MM.1S (cell line): ENCODE data around the gene GPHN.

Experiments
- DNase-seq: peaks from one replicate; pipeline ENCODE4 v3.0.0-alpha.2; 2015
- H2AFZ ChIP-seq: fragments of 300-600 bp; sonication (generic); 2 replicates; pipeline ENCODE4 v1.6.0; 2016; ENCODE audit warnings: antibody characterized with exemption, low read length
- H3F3A ChIP-seq: fragments of 300-600 bp; sonication (generic); 2 replicates; pipeline ENCODE4 v1.6.1; 2016; ENCODE audit warnings: mild to moderate bottlenecking, antibody characterized with exemption, low read length, moderate library complexity, mixed read lengths; ENCODE audit not compliant: insufficient read depth
- H3K27ac ChIP-seq: fragments of 300-600 bp; sonication (generic); 2 replicates; pipeline ENCODE4 v1.5.1; 2016; ENCODE audit warnings: mild to moderate bottlenecking, low read length
- H3K27me3 ChIP-seq: fragments of 300-600 bp; sonication (generic); replicated peaks from 2 replicates; pipeline ENCODE4 v1.6.0; 2016; ENCODE audit warnings: low read length; ENCODE audit not compliant: insufficient read depth
- H3K36me3 ChIP-seq: fragments of 300-600 bp; sonication (generic); replicated peaks from 2 replicates; pipeline ENCODE4 v1.6.1; 2016; ENCODE audit warnings: mild to moderate bottlenecking, low read length, mixed read lengths; ENCODE audit not compliant: insufficient read depth
- H3K4me1 ChIP-seq: fragments of 300-600 bp; sonication (generic); 2 replicates; pipeline ENCODE4 v1.6.1; 2016; ENCODE audit warnings: low read length, mixed read lengths
- H3K4me2 ChIP-seq: fragments of 300-600 bp; sonication (generic); 2 replicates; pipeline ENCODE4 v1.6.0; 2016; ENCODE audit warnings: low read depth, low read length
- H3K4me3 ChIP-seq: fragments of 300-600 bp; sonication (generic); 2 replicates; pipeline ENCODE4 v1.5.1; 2016; ENCODE audit warnings: low read length, mixed read lengths
- H3K79me2 ChIP-seq: fragments of 300-600 bp; sonication (generic); 2 replicates; pipeline ENCODE4 v1.6.1; 2016; ENCODE audit warnings: mixed run types, low read length, mixed read lengths
- H3K9ac ChIP-seq: fragments of 300-600 bp; sonication (generic); 2 replicates; pipeline ENCODE4 v1.6.1; 2016; ENCODE audit warnings: low read length, mixed read lengths
- H3K9me2 ChIP-seq: fragments of 300-600 bp; sonication (generic); replicated peaks from 2 replicates; pipeline ENCODE4 v1.6.1; 2016; ENCODE audit warnings: mild to moderate bottlenecking, low read length, mixed read lengths; ENCODE audit not compliant: insufficient read depth
- H3K9me3 ChIP-seq: fragments of 300-600 bp; sonication (generic); replicated peaks from 2 replicates; pipeline ENCODE4 v1.6.1; 2016; ENCODE audit warnings: mild to moderate bottlenecking, low read length, mixed read lengths; ENCODE audit not compliant: insufficient read depth
- H4K20me1 ChIP-seq: fragments of 300-600 bp; sonication (generic); 2 replicates; pipeline ENCODE4 v1.6.1; 2016; ENCODE audit warnings: mild to moderate bottlenecking, low read length, moderate library complexity, mixed read lengths; ENCODE audit not compliant: insufficient read depth
- EZH2 ChIP-seq: fragments of 300-600 bp; sonication (generic); optimal IDR thresholded peaks from 2 replicates; pipeline ENCODE3; 2017; ENCODE audit warnings: low read depth, mild to moderate bottlenecking, antibody characterized with exemption, low read length, mixed read lengths
- EZH2phosphoT487 ChIP-seq: fragments of 300-600 bp; sonication (generic); IDR thresholded peaks from 2 replicates; pipeline ENCODE4 v1.6.1; 2018; ENCODE audit warnings: antibody characterized with exemption, low read length
- TF ChIP-seq, protein P1 (sequence below): fragments of 300-600 bp; sonication (generic); IDR thresholded peaks from 2 replicates; pipeline ENCODE4 v1.5.1; 2016; ENCODE audit warnings: antibody characterized with exemption, low read length, mixed read lengths

GPHN gene

DNA sequence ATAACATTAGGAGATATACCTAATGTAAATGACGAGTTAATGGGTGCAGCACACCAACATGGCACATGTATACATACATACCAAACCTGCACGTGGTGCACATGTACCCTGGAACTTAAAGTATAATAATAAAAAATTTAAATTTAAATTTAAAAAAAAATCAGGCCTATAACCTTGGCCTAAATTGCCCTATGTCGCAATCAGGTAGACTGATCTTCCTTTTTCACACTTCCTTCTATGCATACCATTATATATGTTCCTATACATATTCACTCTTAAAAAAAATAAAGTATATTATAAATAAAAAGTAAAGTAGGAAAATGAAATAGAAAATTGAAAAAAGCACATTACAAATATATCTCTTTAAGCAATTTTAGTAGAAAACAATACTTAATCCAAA, 563.6 kb downstream of the GPHN start:
- no peaks in the 10 kb centered on the region for H3K79me2 ChIP-seq
- no peaks in the 10 kb centered on the region for H3K36me3 ChIP-seq
- no peaks in the 10 kb centered on the region for H3K9me3 ChIP-seq
- no peaks in the 10 kb centered on the region for H3K27me3 ChIP-seq
- no peak overlapping the region for H3K27ac ChIP-seq
- H3K4me2 ChIP-seq: no peak overlapping the region
- H2AFZ ChIP-seq: no peak overlapping the region
- DNase-seq: no peak
- H3K9ac ChIP-seq: no peak overlapping the region
- no peaks in the 10 kb centered on the region for H4K20me1 ChIP-seq
- H3K4me3 ChIP-seq: no peak overlapping the region
- H3F3A ChIP-seq: no peaks in the 10 kb centered on the region
- TF ChIP-seq EZH2: no peak
- TF ChIP-seq EZH2phosphoT487: no peak
- TF ChIP-seq, protein P1, sequence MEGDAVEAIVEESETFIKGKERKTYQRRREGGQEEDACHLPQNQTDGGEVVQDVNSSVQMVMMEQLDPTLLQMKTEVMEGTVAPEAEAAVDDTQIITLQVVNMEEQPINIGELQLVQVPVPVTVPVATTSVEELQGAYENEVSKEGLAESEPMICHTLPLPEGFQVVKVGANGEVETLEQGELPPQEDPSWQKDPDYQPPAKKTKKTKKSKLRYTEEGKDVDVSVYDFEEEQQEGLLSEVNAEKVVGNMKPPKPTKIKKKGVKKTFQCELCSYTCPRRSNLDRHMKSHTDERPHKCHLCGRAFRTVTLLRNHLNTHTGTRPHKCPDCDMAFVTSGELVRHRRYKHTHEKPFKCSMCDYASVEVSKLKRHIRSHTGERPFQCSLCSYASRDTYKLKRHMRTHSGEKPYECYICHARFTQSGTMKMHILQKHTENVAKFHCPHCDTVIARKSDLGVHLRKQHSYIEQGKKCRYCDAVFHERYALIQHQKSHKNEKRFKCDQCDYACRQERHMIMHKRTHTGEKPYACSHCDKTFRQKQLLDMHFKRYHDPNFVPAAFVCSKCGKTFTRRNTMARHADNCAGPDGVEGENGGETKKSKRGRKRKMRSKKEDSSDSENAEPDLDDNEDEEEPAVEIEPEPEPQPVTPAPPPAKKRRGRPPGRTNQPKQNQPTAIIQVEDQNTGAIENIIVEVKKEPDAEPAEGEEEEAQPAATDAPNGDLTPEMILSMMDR: no peak
- no peaks in the 10 kb centered on the region for H3K4me1 ChIP-seq
- no peaks in the 10 kb centered on the region for H3K9me2 ChIP-seq

DNA sequence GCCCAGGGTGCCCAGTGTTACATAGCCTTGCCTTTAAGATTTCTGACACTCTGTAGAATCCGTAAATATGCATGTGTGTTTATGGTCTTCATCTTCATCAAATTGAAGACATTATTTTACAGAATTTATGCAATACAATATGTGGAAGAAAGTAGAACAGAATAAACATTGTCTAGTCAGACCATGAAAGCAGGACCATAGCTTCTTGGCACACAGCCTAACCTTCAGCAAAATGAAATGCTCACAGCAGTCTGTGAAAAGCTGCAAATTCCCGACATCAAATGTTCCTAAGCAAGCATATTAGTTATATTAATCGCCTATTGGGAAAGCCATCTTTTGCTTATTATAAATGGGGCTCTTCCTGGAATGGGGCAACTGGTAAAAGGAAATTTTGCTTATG, 570.0 kb downstream of the GPHN start:
- H3K9me2 ChIP-seq: no peaks in the 10 kb centered on the region
- H3K4me2 ChIP-seq: no peak overlapping the region
- no peak overlapping the region for H2AFZ ChIP-seq
- no peak for DNase-seq
- H3K27me3 ChIP-seq: no peaks in the 10 kb centered on the region
- no peaks in the 10 kb centered on the region for H3K36me3 ChIP-seq
- H3K4me3 ChIP-seq: no peak overlapping the region
- no peaks in the 10 kb centered on the region for H3K9me3 ChIP-seq
- H4K20me1 ChIP-seq: no peaks in the 10 kb centered on the region
- TF ChIP-seq EZH2 (no peak), EZH2phosphoT487 (no peak)
- TF ChIP-seq, protein P1: no peak
- H3K4me1 ChIP-seq: no peaks in the 10 kb centered on the region
- no peaks in the 10 kb centered on the region for H3F3A ChIP-seq
- no peak overlapping the region for H3K27ac ChIP-seq
- no peak overlapping the region for H3K9ac ChIP-seq
- H3K79me2 ChIP-seq: no peaks in the 10 kb centered on the region

DNA sequence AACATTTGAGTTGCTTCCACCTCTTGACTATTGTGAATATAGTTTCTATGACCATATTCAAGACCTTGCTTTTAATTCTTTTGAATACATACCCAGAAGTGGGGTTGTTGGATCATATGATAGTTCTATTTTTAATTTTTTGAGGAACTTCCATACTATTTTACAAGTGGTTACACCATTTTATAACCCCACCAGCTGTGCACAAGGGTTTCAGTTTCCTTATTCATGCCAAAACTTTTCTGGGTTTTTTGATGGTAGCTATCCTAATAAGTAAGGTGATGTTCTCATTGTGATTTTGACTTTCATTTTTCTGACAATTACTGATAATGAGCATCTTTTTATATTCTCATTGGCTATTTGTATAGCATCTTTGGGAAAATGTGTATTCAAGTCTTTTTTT, 571.9 kb downstream of the GPHN start:
- Histone ChIP-seq H3K9me2 (no peaks in the 10 kb centered on the region), H3K9ac (no peak overlapping the region), H3K9me3 (no peaks in the 10 kb centered on the region), H3K79me2 (no peaks in the 10 kb centered on the region), H3K27ac (no peak overlapping the region), H3K4me2 (no peak overlapping the region), H3K27me3 (no peaks in the 10 kb centered on the region), H4K20me1 (no peaks in the 10 kb centered on the region), H3K4me3 (no peak overlapping the region), H2AFZ (no peak overlapping the region), H3K36me3 (no peaks in the 10 kb centered on the region), H3F3A (no peaks in the 10 kb centered on the region), H3K4me1 (no peaks in the 10 kb centered on the region)
- TF ChIP-seq EZH2 (no peak), EZH2phosphoT487 (no peak)
- TF ChIP-seq, protein P1: no peak
- no peak for DNase-seq
